ENCODE results near the gene LAMB1.

The LAMB1 gene

DNA sequence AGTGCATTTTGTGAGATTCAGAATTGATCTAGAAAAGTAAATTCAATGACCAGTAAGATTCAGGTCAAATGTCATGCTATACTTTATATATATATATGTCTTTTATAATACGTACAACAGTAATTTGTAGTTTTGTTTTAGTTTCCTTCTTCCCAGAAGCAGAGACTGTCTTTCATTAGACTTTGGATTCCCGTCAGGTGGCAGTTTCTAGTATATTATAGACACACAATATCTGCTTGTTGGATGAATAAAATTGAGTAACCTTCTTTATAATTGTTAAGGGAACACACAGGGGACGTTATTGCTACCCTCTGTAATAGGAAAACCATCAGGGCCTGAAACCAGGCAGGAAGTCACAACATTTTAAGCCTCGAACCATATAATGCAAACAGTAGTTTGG lies 5.3 kb upstream of the LAMB1 start:
- Histone ChIP-seq H3K9me2 (ENCODE audit: low read depth, low read length) (no peaks in the 10 kb centered on the region), H3K9ac (ENCODE audit: low read length) (no peak overlapping the region), H3K79me2 (ENCODE audit: insufficient read depth, low read length) (no peaks in the 10 kb centered on the region), H3K27me3 (ENCODE audit: insufficient read depth, low read length) (no peaks in the 10 kb centered on the region), H4K20me1 (ENCODE audit: insufficient read depth, low read length) (no peaks in the 10 kb centered on the region), H2AFZ (ENCODE audit: low read length) (no peak overlapping the region), H3K9me3 (ENCODE audit: low read length) (no peaks in the 10 kb centered on the region), H3K4me2 (ENCODE audit: low read length) (no peak overlapping the region), H3K36me3 (ENCODE audit: insufficient read depth, low read length) (no peaks in the 10 kb centered on the region), H3K4me1 (ENCODE audit: insufficient read depth, low read length, severe bottlenecking) (no peaks in the 10 kb centered on the region), H3F3A (ENCODE audit: insufficient read depth, low read length) (no peaks in the 10 kb centered on the region), H3K27ac (ENCODE audit: low read depth, low read length, poor library complexity, severe bottlenecking) (no peak overlapping the region), H3K4me3 (ENCODE audit: low read depth, low read length, poor library complexity, severe bottlenecking) (no peak overlapping the region)
- TF ChIP-seq EZH2 (IDR thresholded peaks at IDR 0.05; ENCODE audit: borderline replicate concordance, low read length) = no peak
- TF ChIP-seq, protein P1, sequence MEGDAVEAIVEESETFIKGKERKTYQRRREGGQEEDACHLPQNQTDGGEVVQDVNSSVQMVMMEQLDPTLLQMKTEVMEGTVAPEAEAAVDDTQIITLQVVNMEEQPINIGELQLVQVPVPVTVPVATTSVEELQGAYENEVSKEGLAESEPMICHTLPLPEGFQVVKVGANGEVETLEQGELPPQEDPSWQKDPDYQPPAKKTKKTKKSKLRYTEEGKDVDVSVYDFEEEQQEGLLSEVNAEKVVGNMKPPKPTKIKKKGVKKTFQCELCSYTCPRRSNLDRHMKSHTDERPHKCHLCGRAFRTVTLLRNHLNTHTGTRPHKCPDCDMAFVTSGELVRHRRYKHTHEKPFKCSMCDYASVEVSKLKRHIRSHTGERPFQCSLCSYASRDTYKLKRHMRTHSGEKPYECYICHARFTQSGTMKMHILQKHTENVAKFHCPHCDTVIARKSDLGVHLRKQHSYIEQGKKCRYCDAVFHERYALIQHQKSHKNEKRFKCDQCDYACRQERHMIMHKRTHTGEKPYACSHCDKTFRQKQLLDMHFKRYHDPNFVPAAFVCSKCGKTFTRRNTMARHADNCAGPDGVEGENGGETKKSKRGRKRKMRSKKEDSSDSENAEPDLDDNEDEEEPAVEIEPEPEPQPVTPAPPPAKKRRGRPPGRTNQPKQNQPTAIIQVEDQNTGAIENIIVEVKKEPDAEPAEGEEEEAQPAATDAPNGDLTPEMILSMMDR (IDR thresholded peaks at IDR 0.05; ENCODE audit: low read length) = no peak

DNA sequence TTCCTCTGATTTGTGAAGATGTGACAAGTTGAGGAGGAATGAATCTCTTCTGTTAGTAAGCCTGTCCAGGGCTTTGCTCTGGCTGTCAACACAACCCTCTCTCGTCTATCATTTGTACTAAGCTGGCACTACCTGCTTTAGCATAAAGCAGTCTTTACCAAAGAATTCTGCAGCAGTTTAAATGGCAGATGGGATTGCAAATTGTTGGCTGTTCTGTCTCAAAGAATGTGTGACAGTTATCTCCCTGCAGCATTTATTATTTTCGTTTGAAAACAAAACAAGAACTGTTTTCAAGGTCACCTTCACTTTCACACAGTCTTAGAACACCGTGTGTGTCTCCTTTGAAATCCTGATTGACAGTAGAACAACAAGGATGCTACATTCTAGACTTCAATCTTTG lies 4.8 kb upstream of the LAMB1 start:
- Histone ChIP-seq H3K27me3 (ENCODE audit: insufficient read depth, low read length) (no peaks in the 10 kb centered on the region), H4K20me1 (ENCODE audit: insufficient read depth, low read length) (no peaks in the 10 kb centered on the region), H2AFZ (ENCODE audit: low read length) (no peak overlapping the region), H3F3A (ENCODE audit: insufficient read depth, low read length) (no peaks in the 10 kb centered on the region), H3K4me2 (ENCODE audit: low read length) (no peak overlapping the region), H3K79me2 (ENCODE audit: insufficient read depth, low read length) (no peaks in the 10 kb centered on the region), H3K9me2 (ENCODE audit: low read depth, low read length) (no peaks in the 10 kb centered on the region), H3K27ac (ENCODE audit: low read depth, low read length, poor library complexity, severe bottlenecking) (no peak overlapping the region), H3K4me1 (ENCODE audit: insufficient read depth, low read length, severe bottlenecking) (no peaks in the 10 kb centered on the region), H3K9me3 (ENCODE audit: low read length) (no peaks in the 10 kb centered on the region), H3K9ac (ENCODE audit: low read length) (no peak overlapping the region), H3K36me3 (ENCODE audit: insufficient read depth, low read length) (no peaks in the 10 kb centered on the region), H3K4me3 (ENCODE audit: low read depth, low read length, poor library complexity, severe bottlenecking) (no peak overlapping the region)
- TF ChIP-seq, protein P1 (IDR thresholded peaks at IDR 0.05; ENCODE audit: low read length) = no peak
- no peak for TF ChIP-seq EZH2 (IDR thresholded peaks at IDR 0.05; ENCODE audit: borderline replicate concordance, low read length)

DNA sequence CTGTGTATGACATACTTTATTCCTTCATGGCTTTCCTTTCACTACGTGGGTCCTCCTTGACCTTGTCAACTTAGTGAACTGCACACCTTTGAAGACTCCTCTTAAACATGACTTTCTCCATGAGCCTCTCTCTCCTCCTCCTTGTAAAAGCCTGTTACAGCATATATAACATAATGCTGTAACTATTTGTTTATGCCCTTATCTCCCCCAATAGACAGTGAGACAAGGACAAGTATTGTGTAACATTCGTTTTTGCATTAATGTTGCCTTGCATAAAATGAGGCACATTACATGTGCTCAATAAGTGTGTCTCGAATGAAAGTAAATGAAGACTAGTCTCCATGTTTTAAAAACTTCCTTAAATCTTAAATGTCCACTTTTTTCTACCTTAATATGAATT lies 4.3 kb upstream of the LAMB1 start:
- Histone ChIP-seq H3K4me2 (ENCODE audit: low read length) (no peak overlapping the region), H2AFZ (ENCODE audit: low read length) (no peak overlapping the region), H3K79me2 (ENCODE audit: insufficient read depth, low read length) (no peaks in the 10 kb centered on the region), H3K9ac (ENCODE audit: low read length) (no peak overlapping the region), H3K9me2 (ENCODE audit: low read depth, low read length) (no peaks in the 10 kb centered on the region), H3K9me3 (ENCODE audit: low read length) (no peaks in the 10 kb centered on the region), H3K36me3 (ENCODE audit: insufficient read depth, low read length) (no peaks in the 10 kb centered on the region), H3K4me1 (ENCODE audit: insufficient read depth, low read length, severe bottlenecking) (no peaks in the 10 kb centered on the region), H3K27me3 (ENCODE audit: insufficient read depth, low read length) (no peaks in the 10 kb centered on the region), H4K20me1 (ENCODE audit: insufficient read depth, low read length) (no peaks in the 10 kb centered on the region), H3F3A (ENCODE audit: insufficient read depth, low read length) (no peaks in the 10 kb centered on the region), H3K27ac (ENCODE audit: low read depth, low read length, poor library complexity, severe bottlenecking) (no peak overlapping the region), H3K4me3 (ENCODE audit: low read depth, low read length, poor library complexity, severe bottlenecking) (no peak overlapping the region)
- TF ChIP-seq, protein P1 (IDR thresholded peaks at IDR 0.05; ENCODE audit: low read length) = no peak
- TF ChIP-seq EZH2 (IDR thresholded peaks at IDR 0.05; ENCODE audit: borderline replicate concordance, low read length) = no peak
